SH-SY5Y (cell line): Measurements from ENCODE around the gene GRIK2.

Experiments
- GATA2 ChIP-seq: IDR thresholded peaks from 2 replicates; pipeline ENCODE4 v1.6.1; 2011; ENCODE audit warnings: mild to moderate bottlenecking, low read depth, low read length
- GATA3 ChIP-seq: IDR thresholded peaks from 2 replicates; pipeline ENCODE4 v1.6.1; 2011; ENCODE audit warnings: low read depth, mild to moderate bottlenecking, low read length, moderate library complexity

DNA sequence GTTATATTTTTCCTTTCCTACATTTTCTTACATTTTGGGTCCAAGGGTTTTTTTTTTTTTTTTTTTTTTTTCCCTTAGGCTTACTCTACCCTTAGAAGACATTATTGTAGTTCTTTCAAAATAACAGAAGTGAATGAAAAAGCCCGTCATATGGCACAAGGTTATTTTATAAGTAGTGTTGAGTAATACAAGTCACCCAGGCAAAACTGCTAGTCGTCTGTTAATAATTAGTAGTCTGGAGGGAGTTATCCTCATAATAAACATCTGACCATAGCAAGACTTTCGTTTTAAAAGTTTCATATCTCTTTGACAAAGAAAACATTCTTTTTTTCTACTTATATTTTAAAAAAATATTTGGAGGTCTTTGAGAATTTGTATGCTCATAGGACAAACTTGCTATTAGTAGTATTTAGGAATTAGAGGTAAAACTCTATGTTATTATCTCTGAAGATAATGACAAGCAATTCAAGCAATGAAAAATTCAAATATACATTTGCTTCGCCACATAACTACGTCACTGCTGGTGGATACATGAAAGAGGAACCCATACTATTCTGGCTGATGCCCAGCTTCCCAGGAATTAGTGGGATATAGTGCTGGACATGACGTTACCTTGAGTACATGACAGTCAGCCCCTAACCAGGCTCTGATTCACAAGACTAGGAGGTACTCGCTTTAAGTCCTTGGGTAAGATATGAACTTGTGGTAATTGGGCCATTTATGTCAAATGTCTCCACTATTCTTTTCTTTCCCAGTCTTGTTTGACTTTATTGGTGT, 532.8 kb downstream of the GRIK2 start:
- TF ChIP-seq GATA3 (no peak), GATA2 (no peak)
